ENCODE measurements around the gene HS6ST2.

DNA sequence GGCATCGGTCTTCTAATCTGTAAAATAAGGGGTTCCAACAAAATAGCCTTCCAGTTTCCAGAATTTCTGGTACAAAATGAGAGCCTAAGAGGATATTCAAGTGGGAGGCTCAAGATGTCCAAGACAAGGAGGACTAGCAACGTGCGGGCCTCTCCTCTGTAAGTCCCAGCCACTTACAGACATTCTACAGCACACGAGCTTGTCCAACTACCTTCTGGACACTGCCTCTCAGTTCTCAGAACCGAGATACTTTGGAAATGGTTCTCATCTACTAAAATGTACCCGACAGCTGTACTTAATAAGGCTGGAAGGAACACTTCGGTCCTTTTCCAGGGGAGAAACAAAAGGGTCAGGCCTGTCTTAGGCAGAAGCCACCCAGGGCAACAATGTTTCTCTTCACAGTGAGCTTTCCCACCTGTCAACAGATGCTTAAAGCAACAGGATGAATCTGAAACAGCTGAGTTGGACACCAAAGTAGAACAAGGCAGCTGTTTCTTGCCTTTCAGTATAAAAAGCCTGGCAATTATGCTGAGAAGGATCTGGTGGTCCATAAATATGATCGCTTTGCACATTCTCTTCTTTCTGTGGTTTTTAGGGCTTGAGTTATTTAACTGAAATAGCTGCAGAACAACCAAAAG, 127.0 kb downstream of the HS6ST2 start:
- TF ChIP-seq, protein P1, sequence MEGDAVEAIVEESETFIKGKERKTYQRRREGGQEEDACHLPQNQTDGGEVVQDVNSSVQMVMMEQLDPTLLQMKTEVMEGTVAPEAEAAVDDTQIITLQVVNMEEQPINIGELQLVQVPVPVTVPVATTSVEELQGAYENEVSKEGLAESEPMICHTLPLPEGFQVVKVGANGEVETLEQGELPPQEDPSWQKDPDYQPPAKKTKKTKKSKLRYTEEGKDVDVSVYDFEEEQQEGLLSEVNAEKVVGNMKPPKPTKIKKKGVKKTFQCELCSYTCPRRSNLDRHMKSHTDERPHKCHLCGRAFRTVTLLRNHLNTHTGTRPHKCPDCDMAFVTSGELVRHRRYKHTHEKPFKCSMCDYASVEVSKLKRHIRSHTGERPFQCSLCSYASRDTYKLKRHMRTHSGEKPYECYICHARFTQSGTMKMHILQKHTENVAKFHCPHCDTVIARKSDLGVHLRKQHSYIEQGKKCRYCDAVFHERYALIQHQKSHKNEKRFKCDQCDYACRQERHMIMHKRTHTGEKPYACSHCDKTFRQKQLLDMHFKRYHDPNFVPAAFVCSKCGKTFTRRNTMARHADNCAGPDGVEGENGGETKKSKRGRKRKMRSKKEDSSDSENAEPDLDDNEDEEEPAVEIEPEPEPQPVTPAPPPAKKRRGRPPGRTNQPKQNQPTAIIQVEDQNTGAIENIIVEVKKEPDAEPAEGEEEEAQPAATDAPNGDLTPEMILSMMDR (IDR thresholded peaks at IDR 0.05) = no peak
- TF ChIP-seq POLR2A (IDR thresholded peaks at IDR 0.05) = no peak
